Myocyte (in vitro differentiated cells): ENCODE data around the gene IGSF11. TPM values are rescaled to one million over a fixed set of nuclear protein-coding genes. Genes with fewer than 3 reads are reported as not detected.
"Not testable (repeated sequence)": the region's sequence is repeated elsewhere in the genome, so short reads cannot be mapped to it uniquely, and the experiment has no call there.

ENCODE experiments used
- DNase-seq: peaks from one replicate; pipeline ENCODE4 v3.0.0-alpha.2; 2012; ENCODE audit warnings: low read depth
- total RNA-seq: library from RNA; depleted of rRNA; stranded (reverse); fragments of >200 nt; gene quantifications from 2 replicates; pipeline ENCODE4 v1.2.3, GENCODE V29; 2014

IGSF11 gene
- total RNA-seq, 1 donor from 2014 or later, result 0.27 TPM

DNA sequence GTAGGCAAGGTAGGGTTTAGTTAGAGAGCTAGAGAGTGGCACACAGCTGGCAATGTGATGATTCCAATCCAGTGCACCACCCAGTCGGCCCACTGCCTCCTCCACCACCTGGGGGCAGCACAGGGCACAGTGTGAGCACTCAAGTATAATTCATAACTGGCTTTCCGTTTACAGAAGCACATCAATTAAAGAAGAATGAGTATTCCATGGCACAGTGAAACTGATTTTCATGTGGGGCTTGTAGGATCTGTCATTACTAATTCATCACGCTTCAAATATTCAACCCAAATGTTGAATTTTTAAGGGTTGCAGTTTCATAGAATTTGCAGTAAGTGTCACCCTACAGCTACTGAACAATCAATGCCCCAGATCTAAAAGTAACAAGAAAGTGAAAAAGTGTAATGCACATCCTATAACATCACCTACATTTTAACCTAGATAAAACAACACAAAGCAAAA lies 149.9 kb downstream of the IGSF11 start:
- peak; percentile 70 for DNase-seq

DNA sequence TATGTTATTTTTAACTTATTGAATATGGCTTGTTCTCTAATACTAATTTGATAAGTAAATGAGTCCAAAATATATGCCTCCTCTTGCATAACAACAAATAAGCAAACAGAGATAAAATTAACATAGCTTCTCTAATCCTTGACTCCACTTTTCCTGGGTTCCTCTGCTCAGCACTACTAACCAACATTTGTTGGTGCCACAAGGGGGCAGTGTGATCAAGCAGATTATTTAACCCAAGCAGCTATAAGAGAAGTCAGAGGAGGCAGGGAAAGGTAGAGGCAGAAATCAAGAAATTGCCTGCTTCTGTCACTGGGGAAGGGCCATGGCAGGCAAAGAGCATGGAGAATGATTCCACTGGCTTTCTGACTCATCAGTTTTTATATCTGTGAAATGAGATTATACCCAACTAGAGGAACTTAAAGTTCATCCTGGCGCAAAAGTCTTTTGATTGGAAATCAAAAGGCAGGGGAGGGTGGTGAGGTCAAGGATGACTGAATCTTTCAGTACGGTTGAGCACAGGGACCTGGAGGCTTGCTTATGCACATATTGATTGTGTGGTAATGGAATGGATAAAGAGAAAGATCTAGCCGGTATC lies 152.2 kb downstream of the IGSF11 start:
- peak; percentile 66 for DNase-seq

DNA sequence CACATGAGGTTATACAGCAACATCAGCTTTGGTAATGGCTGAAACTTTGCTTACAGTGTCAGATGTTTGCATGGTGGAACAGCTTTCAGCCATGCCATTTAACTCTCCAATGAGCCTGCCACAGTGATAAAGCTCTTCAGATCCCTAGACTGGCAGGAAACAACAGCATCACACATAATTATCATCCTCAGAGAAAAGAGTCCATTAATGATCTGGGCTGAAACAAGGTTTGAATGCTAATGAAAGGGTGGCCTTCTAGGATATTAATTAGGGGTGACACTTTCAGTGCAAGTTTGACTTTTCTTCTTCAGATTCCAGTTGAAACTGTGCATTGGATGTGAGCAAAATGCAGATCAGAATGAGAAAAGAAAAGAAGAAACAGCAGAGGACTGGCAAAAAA lies 166.6 kb downstream of the IGSF11 start:
- DNase-seq, result no peak

DNA sequence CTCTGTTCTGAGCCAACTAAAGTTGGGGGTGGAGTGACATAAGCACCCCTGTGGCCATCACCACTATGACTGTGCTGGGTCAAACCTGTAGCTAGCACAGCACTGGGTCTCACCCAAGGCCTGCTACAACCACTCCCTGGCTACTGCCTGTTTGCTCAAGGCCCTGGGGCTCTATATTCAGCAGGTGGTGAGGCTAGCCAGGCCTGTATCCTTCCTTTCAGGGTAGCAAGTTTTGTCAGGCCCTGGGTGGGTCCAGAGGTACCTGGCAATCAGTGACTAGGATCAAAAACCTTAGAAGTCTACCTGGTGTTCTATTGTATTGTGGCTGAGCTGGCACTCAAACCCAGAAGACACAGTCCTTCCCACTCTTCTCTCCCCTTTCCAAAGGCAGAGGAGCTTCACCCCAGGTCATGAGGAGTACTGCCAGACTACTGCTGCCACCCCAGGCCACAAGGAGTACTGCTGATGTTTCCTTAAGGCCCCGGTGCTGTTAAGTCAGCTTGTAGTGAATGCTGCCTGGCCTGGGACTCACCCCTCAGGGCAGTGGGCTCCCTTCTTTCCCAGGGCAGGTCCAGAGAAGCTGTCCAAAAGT lies 170.8 kb downstream of the IGSF11 start:
- DNase-seq, result no peak

DNA sequence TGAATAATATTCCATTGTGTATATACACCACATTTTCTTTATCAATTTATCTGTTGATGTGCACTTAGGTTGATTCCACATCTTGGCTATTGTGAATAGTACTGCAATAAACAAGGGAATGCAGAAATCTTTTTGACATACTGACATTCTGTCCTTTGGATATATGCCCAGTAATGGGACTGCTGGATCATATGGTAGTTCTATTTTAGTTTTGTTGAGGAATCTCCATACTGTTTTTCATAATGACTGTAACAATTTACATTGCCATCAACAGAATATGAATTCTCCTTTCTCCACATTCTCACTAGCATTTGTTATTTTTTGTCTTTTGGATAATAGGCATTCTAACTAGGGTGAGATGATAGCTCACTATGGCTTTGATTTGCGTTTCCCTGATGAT lies 174.7 kb downstream of the IGSF11 start:
- DNase-seq, result no peak

DNA sequence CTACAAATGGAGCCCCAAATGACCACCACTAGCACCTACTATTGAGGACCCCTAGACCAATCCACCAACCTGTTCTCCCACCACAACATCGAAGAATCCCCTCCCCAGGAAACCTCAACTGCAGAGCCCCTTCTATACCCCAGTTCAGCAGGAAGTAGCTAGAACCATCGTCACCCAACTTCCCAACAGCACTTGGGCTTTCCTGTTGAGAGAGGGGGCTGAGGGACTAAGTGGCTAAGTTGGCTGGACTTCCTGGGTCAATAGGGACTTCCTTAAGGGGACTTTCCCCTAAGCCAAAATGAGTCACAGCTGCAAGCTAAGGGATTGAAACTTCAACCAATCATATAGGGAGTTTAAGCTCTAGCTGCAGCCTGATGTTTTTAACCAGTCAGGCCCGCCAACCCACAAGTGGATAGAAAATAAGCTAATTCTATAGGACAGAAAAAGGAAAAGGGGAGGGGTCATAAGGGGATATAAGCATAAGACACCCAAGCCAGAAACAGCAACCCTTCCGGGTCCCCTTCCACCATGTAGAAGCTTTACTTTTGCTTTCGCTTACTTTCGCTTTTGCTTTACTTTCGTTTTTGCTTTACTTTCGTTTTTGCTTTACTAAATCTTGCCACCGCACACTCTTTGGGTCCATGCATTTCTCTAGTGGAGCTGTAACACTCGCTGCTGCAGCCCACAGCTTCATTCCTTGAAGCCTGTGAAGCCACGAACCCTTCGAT lies 183.0 kb downstream of the IGSF11 start:
- not testable (repeated sequence) for DNase-seq

DNA sequence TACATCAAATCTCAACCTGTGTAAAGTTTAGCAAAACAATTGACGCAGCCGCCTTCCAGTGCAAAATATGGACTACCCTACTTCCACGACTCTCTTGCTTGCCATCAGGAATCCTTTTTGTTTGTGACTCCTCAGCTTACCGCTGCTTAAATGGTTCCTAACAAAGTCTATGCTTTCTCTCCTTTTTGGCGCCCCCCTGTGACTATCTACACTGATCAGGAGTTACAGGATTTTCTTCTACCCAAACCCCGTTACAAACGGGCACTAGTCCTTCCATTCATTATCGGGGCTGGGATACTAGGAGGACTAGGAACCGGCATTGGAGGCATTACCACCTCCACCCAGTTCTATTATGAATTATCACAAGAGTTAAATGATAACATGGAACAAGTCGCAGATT lies 184.0 kb downstream of the IGSF11 start:
- DNase-seq, result no peak

Other genes with a start within 250 kb of the IGSF11 start
- not detected in 2 replicates for gene TEX55, start 111.3 kb upstream of the IGSF11 start, total RNA-seq
- gene UPK1B, start 138.8 kb upstream of the IGSF11 start, total RNA-seq, result not detected in 2 replicates
- gene B4GALT4, start 206.0 kb upstream of the IGSF11 start, total RNA-seq, result 10.1 and 18.2 TPM in 2 replicates